NCI-H526 treated with DMSO at 0.1 percent for 48 hours (cell line): ENCODE measurements around the gene RPL41.
"Not testable (repeated sequence)": the region's sequence is repeated elsewhere in the genome, so short reads cannot be mapped to it uniquely, and the experiment has no call there.

Experiments used
- DNase-seq: peaks from one replicate; lab custom pipeline; 2025; lab: John Stamatoyannopoulos, UW

RPL41 gene

GRCh38 chr12:56154818-56155217, 38.4 kb downstream of the RPL41 start:
- DNase-seq, result no peak

- no peak for DNase-seq
Measured at GRCh38 chr12:56155256-56155845, 38.9 kb downstream of the RPL41 start.

GRCh38 chr12:56156464-56157200, 40.2 kb downstream of the RPL41 start:
- not testable (repeated sequence) for DNase-seq

- peak; percentile 74 for DNase-seq
Measured at GRCh38 chr12:56157201-56158028, 41.0 kb downstream of the RPL41 start.

GRCh38 chr12:56158029-56158925, 41.8 kb downstream of the RPL41 start, which contains the start of gene MYL6:
MYL6 (plus strand) TSS chr12:56158359; CDS start chr12:56158402, 43 bp downstream.
- DNase-seq, result peak; percentile 94

GRCh38 chr12:56158926-56159461, 42.6 kb downstream of the RPL41 start:
- no peak for DNase-seq

GRCh38 chr12:56159482-56160192, 43.2 kb downstream of the RPL41 start:
- DNase-seq, result no peak

GRCh38 chr12:56160193-56160763, 43.8 kb downstream of the RPL41 start:
- no peak for DNase-seq

GRCh38 chr12:56160894-56161689, 44.7 kb downstream of the RPL41 start:
- no peak for DNase-seq

GRCh38 chr12:56161690-56162351, 45.4 kb downstream of the RPL41 start:
- no peak for DNase-seq

GRCh38 chr12:56162468-56163290, 46.2 kb downstream of the RPL41 start:
- DNase-seq, result no peak

GRCh38 chr12:56163533-56164344, 47.3 kb downstream of the RPL41 start:
- DNase-seq, result no peak

GRCh38 chr12:56164345-56164729, 47.9 kb downstream of the RPL41 start:
- no peak for DNase-seq

GRCh38 chr12:56165369-56165768, 48.9 kb downstream of the RPL41 start:
- DNase-seq, result no peak
